Astrocyte (in vitro differentiated cells and primary cell): ENCODE results near the gene VRK2.
"Not testable (repeated sequence)": the region's sequence is repeated elsewhere in the genome, so short reads cannot be mapped to it uniquely, and the experiment has no call there.

Source experiments
- EZH2 ChIP-seq: IDR thresholded peaks from 2 replicates; pipeline ENCODE4 v1.6.1; 2012; ENCODE audit warnings: mild to moderate bottlenecking, low read length, inconsistent platforms; ENCODE audit not compliant: insufficient read depth
- TF ChIP-seq, protein P1 (sequence below): IDR thresholded peaks from 2 replicates; pipeline ENCODE4 v1.5.1; 2011; ENCODE audit warnings: low read depth, mild to moderate bottlenecking, inconsistent platforms, low read length, moderate library complexity; ENCODE audit not compliant: insufficient read depth

- TF ChIP-seq, protein P1, sequence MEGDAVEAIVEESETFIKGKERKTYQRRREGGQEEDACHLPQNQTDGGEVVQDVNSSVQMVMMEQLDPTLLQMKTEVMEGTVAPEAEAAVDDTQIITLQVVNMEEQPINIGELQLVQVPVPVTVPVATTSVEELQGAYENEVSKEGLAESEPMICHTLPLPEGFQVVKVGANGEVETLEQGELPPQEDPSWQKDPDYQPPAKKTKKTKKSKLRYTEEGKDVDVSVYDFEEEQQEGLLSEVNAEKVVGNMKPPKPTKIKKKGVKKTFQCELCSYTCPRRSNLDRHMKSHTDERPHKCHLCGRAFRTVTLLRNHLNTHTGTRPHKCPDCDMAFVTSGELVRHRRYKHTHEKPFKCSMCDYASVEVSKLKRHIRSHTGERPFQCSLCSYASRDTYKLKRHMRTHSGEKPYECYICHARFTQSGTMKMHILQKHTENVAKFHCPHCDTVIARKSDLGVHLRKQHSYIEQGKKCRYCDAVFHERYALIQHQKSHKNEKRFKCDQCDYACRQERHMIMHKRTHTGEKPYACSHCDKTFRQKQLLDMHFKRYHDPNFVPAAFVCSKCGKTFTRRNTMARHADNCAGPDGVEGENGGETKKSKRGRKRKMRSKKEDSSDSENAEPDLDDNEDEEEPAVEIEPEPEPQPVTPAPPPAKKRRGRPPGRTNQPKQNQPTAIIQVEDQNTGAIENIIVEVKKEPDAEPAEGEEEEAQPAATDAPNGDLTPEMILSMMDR = not testable (repeated sequence)
- not testable (repeated sequence) for TF ChIP-seq EZH2
Measured at GRCh38 chr2:58145769-58146168, 99.2 kb downstream of the VRK2 start.
